GM18502 (cell line): ENCODE results near the gene FZD7.

Experiments used
- ATAC-seq: cut with Tn5 transposase; IDR thresholded peaks from one replicate; pipeline ENCODE4 v1.9.1; 2021; ENCODE audit warnings: mild to moderate bottlenecking; ENCODE audit not compliant: unreplicated experiment, poor library complexity

The FZD7 gene

DNA sequence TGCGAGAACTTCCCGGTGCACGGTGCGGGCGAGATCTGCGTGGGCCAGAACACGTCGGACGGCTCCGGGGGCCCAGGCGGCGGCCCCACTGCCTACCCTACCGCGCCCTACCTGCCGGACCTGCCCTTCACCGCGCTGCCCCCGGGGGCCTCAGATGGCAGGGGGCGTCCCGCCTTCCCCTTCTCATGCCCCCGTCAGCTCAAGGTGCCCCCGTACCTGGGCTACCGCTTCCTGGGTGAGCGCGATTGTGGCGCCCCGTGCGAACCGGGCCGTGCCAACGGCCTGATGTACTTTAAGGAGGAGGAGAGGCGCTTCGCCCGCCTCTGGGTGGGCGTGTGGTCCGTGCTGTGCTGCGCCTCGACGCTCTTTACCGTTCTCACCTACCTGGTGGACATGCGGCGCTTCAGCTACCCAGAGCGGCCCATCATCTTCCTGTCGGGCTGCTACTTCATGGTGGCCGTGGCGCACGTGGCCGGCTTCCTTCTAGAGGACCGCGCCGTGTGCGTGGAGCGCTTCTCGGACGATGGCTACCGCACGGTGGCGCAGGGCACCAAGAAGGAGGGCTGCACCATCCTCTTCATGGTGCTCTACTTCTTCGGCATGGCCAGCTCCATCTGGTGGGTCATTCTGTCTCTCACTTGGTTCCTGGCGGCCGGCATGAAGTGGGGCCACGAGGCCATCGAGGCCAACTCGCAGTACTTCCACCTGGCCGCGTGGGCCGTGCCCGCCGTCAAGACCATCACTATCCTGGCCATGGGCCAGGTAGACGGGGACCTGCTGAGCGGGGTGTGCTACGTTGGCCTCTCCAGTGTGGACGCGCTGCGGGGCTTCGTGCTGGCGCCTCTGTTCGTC lies 1.7 kb downstream of the FZD7 start:
- ATAC-seq: no peak

DNA sequence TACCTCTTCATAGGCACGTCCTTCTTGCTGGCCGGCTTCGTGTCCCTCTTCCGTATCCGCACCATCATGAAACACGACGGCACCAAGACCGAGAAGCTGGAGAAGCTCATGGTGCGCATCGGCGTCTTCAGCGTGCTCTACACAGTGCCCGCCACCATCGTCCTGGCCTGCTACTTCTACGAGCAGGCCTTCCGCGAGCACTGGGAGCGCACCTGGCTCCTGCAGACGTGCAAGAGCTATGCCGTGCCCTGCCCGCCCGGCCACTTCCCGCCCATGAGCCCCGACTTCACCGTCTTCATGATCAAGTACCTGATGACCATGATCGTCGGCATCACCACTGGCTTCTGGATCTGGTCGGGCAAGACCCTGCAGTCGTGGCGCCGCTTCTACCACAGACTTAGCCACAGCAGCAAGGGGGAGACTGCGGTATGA lies 2.3 kb downstream of the FZD7 start:
- no peak for ATAC-seq

DNA sequence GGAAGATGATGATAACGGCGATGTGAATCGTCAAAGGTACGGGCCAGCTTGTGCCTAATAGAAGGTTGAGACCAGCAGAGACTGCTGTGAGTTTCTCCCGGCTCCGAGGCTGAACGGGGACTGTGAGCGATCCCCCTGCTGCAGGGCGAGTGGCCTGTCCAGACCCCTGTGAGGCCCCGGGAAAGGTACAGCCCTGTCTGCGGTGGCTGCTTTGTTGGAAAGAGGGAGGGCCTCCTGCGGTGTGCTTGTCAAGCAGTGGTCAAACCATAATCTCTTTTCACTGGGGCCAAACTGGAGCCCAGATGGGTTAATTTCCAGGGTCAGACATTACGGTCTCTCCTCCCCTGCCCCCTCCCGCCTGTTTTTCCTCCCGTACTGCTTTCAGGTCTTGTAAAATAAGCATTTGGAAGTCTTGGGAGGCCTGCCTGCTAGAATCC lies 3.0 kb downstream of the FZD7 start:
- no peak for ATAC-seq

DNA sequence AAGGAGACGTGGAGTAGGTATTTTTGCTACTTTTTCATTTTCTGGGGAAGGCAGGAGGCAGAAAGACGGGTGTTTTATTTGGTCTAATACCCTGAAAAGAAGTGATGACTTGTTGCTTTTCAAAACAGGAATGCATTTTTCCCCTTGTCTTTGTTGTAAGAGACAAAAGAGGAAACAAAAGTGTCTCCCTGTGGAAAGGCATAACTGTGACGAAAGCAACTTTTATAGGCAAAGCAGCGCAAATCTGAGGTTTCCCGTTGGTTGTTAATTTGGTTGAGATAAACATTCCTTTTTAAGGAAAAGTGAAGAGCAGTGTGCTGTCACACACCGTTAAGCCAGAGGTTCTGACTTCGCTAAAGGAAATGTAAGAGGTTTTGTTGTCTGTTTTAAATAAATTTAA lies 3.4 kb downstream of the FZD7 start:
- no peak for ATAC-seq

DNA sequence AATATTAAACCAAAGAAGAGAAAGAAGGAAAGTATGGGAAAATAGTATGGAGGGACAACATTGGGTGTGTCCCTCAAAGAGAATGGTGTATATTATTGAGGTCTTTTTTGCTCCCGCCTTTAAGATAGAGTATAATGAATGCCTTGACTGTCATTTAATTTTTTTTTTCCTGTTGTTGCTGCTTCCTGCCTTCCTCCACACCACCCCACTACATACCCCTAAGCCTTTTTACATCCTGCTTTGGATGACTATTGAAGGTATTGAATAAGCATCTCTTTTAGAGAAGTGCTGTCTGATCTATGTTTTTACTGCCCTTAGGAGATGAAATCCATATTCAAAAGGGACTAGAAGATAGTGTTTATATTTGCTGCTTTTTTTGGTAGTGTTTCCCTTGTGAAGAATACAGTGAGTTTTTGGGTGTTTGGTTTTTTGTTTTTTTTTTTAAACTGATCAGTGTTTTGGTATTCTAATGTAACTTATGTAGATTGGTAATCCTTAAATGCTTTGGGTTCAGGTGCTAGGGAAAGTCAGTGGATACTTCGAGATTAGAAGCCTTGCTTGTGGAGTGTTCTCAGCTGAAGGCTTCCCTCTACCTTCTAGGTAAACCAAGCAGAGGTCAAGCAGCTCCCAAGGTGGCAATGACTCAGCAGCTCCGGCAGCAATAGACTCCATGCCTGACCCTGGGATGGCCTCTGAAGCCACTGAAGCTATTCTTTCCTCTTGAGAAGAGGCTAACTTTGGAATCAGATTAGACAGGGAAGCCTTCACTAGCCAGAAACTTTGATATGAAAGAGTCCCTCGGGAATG lies 5.0 kb downstream of the FZD7 start:
- no peak for ATAC-seq

DNA sequence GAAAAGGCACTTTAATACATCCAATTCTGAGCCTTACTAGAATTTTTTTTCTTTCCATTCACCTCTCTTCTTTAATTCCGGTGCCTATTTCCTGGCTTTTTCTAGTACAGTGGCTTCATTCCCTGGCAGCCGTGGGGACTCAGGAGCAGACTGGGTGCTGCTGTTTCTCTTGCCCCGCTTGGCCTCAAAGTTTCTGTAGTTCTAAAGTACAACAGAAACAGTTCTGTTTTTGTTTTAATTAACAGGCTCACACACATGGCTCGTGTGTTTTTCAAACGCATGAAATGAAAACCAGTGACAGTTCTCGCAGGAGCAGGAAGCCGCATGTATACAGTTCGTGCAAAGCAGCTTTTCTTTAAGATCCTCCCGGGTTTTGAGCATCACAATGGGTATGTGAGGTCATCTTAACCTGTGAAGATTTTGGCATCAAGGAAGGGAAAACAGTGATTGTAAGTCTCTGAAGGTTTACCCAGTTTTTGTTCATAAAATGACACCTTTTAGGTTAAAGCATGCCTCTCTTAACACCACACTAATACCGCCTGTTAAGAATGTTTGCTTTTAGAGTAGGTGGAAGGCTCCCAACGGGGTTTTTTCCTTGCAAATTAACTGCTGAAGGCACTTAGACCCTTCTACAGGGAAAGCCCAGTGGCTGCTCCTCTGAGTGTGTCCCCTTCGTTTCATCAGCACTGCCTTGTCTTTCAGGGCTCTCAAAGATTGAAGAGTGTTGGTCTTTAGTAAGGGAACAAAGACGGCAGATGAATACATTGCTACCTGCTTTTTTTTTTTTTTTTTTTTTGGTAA lies 5.8 kb downstream of the FZD7 start:
- no peak for ATAC-seq

DNA sequence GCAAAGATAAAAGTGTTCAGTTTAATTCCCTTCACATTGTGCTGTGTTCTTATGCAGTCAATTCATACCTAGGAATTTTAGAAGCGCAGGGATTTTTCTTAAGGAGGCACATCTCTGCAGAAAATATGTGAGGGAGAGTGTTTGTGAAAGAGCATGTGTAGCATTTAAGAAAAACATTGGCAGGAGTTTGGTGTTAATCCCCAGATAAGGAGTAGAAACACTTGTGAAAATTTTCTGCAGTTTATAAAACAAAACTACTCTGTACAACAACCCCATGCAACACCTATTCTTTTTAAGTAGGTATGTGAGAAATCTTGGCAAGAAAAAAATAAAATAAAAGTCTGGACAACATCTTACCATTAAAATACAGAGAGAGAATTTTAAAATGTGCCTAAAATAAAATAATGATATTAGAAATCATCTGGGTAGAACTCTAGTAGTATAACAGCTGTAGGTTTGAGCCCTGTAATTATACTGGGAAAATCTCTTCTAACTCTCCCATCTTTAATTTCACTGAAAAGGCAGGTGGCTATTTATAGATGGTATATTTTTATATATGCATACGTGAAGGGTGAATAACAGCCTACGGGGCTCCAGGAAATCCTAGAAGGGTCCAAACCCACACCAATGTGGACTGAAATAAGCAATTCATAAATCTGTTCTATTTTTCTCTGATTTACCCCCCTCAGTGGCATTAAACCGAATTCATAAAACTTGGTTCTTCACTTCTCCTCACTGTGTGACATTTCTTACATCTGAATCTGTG lies 6.6 kb downstream of the FZD7 start:
- ATAC-seq: no peak

DNA sequence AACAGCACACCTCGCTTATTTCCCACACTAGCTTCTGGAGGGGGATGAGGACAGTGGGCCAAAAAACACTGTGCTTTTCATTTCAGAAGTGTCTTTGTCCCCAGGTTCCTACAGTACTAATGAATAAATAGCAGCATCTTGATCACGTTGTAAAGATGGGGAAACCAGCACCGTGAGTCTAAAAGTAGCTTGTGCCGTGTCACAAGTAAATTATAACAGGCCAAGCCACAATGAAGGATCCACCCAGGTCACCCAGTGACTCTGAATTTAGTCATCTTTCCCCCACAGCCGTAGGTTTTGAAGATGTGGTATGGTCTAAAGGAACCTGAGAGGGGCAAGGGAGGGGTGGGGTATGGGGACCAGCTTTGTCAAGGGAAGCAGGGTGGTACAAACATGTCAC lies 8.8 kb downstream of the FZD7 start:
- no peak for ATAC-seq

DNA sequence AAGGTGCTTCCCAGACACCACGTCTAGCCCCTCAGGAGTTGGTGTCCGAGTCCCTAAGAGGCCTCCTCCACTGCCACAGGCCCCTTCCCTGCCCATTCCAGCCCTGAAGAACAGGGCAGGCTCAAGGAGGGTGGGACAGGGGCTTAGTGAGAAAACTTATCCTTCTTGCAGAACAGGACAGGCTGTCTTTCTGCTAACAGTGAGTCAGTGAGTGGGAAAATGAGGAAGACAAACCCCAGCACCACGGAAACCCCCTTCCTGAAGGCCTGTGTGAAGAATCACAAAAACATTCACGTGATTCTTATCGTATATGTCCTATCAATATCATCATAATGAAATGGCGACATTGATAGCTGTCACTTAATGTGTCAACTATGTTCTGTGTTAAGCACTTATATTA lies 9.8 kb downstream of the FZD7 start:
- ATAC-seq: no peak

DNA sequence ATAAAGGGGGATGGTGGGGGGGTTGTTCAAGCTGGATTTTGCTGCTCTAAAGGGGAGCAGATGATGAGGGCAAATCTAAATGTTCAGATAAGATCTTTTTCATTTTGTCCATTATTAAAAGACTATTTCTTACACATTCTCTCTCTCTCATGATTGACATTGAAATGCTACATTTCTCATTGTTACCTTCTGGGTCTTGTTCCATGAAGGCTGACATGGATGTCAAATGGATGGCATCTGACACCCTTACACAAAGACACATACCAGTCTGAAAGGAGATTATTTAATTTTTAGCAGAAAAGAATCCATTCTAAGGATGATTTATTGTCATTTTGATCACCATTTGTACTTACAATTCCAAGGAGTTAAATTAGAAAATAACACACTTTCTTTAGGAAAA lies 11.1 kb downstream of the FZD7 start:
- no peak for ATAC-seq

DNA sequence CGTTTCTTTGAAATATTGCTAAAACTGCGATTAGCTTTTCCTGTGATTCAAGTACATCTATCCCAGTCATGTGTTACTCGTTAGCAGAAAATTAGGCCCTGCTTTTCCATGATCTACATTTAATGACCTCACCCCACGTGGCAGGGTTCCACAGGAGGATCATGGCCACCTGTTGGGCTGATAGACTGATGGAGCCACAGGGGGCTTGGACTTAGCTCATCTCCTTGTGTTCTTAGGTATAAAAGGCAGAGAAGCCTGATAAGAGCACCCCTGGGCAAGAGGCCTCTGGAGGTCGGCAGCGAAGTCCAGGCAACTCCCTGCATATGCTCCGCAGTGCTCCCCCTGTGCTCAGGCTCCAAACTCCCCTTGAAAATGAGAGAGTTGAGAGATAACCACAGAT lies 12.9 kb downstream of the FZD7 start:
- no peak for ATAC-seq

DNA sequence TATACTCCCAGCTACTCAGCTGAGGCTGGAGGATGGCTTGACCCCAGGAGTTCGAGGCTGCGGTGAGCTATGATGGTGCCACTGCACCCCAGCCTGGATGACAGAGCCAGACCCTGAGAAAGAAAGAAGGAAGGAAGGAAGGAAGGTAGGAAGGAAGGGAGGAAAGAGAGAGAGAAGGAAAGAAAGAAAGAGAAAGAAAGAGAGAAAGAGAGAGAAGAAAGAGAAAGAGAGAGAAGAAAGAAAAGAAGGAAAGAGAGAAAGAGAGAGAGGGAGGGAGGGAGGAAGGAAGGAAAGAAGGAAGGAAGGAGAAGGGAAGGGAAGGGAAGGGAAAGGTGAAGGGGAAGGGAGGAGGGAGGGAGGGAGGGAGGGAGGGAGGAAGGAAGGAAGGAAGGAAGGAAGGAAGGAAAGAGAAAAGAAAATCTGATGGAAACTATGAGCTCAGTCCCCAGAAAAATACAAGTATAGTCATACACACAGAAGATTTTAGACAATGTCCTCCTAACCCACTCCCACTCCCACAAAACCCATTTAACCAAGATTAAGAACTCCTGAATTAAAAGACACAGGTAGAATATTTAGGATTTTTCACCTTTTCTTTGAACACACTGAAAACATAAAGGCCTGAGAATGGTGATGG lies 15.6 kb downstream of the FZD7 start:
- ATAC-seq: no peak

DNA sequence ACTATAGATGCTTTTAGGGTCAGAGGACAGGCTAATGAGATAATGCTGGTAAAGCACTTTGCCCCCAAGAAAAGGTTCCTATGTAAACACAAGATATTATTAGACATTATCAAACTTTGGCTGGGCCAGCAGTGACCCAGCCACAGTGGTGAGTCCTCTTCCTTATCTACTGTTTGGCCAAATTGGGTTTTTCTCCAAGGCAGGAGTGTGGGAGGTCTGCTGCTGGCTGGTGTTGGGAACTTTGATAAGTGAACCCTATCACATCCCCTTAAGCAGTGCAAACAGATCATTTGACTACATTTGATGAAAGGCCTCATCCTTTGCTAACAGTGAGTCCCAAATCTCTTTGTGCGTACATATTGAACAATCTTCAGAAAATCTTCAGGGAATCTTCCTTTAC lies 16.2 kb downstream of the FZD7 start:
- no peak for ATAC-seq

DNA sequence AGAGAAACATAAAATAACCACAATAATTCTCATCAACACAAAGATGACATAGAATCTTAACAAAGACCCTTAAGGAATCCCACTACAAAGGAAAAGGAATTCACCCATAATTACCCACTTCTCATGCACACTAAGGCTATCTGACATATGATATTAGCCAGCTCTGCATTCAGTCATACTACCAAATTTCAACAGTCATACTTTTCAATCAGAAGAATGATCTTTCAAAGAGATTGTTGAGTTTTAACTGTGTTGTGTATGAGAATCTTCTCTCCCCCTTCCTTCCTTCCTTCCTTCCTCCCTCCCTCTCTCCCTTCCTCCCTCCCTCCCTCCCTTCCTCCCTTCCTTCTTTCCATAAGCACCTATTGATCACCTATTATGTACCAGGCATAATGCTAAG lies 17.0 kb downstream of the FZD7 start:
- ATAC-seq: no peak

DNA sequence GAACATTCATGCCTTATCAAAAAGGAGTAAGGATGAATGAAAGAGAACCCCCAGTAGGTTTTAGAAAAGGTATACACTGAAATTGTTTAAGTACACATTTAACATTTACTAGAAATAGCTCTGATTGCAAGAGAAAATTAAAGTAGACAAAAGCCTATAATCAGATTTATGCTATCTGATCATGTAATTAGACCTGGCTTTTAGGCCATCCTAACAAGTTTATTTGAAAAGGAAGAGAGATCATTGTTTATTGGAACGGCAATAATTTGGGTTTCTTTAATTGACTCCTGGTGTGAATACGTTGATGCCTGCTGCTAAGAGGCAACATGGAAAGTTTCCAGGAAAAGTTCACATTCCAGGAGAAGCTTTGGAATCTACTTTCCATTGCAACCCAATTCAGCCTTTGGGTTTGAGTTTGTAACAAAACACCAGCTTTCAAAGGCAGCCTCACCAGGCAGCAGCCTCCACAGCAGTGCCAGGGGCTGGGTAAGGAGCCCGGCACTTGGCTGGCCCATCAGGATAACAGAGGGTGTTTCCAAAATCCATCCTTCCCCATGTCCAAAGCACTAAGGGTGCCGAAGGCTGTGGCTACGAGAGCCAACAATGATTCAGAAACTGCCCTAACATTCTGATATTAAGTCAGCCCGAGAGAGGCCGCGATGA lies 18.0 kb downstream of the FZD7 start:
- no peak for ATAC-seq

DNA sequence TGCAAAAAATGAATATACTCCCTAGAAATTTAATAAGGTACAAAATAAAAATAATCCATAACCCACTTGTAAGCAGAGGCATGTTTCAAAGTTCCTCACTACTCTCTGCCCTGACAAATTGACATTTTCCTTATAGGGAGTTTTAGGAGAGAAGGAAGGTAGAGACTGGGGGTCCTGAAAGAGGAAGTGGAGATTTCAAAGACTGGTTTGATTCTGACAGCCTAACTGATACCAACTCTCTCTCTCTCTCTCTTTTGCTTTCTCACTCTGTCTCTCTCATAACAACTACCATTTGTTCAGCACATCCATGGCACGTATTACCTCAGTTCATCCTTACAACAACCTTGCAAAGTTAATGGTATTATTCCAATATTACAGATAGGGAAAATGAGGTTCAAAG lies 18.6 kb downstream of the FZD7 start:
- ATAC-seq: no peak

DNA sequence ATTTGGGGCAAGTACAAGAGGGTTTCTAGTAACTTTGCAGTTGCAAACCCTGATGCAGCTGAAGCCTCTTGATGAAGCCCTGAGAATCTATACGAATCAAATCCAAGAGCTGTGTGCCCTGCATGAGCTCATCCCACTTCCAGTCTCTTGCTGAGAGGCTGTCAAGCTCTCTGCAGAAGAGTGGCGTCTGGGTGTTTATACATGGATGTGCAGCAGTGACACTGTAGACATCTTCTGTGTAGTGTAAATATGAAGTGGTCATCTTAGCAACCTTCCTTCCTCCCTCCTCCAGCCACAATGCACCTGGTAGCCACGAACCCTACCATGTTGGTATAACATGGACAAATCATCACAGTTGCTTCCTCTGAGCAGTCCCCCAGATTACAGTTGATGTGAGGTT lies 21.0 kb downstream of the FZD7 start:
- ATAC-seq: no peak

DNA sequence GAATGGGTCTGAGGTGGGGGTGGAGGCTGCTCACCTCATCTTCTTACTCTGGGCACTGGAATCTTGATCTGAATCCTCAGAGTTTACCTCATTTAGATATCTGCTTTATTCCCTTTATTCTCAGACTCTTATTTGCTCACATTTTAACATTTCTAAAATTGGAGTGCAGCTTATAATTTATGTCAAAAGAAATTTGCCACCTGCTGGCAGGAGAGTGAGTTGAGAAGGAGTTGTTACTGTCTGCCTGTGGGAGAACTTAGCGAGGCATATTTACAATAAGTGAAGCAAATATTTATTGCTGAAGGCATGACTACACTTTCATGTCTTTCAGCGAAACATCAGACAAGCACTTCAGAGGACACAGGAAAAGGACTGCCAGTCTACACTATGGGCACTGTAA lies 23.0 kb downstream of the FZD7 start:
- ATAC-seq: no peak

DNA sequence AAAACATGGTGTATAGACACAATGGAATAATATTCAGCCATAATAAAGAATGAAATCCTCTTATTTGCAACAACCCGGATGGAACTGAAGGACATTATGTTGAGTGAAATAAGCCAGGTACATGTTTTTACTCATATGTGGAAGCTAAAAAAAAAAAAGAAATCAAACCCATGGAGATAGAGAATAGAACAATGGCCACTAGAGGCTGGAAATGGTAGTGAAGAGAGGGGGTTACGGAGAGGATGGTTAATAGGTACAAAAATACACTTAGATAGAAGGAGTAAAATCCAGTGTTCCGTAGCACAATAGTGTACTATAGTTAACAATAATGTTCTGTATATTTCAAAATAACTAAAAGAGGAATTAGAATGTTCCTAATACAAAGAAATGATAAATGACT lies 26.6 kb downstream of the FZD7 start:
- ATAC-seq: no peak
